GM18499 (cell line): ENCODE results near the gene PALM2AKAP2.

Experiments
- ATAC-seq: cut with Tn5 transposase; IDR thresholded peaks from one replicate; pipeline ENCODE4 v1.9.1; 2021; ENCODE audit warnings: moderate number of reproducible peaks; ENCODE audit not compliant: insufficient read depth, unreplicated experiment

The PALM2AKAP2 gene

DNA sequence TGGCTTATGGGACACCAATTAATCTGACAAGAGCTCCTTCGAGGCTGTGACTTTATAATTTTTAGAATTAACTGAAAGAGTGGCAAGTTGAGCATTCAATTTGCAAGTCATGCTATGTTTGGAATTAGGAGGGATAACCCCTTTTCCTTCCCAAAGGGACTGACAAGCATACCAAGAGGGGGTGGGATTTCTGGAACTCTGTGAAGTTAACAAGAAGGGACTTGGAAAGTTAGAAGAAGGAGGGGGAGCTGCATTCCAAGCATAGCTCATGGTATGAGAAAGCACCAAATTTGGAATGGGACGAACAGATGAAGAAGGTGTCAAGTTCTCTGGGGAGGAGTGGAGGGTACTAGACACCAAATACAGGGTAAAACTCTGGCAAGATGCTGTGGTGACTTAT is 8.9 kb upstream of the PALM2AKAP2 start:
- no peak for ATAC-seq

DNA sequence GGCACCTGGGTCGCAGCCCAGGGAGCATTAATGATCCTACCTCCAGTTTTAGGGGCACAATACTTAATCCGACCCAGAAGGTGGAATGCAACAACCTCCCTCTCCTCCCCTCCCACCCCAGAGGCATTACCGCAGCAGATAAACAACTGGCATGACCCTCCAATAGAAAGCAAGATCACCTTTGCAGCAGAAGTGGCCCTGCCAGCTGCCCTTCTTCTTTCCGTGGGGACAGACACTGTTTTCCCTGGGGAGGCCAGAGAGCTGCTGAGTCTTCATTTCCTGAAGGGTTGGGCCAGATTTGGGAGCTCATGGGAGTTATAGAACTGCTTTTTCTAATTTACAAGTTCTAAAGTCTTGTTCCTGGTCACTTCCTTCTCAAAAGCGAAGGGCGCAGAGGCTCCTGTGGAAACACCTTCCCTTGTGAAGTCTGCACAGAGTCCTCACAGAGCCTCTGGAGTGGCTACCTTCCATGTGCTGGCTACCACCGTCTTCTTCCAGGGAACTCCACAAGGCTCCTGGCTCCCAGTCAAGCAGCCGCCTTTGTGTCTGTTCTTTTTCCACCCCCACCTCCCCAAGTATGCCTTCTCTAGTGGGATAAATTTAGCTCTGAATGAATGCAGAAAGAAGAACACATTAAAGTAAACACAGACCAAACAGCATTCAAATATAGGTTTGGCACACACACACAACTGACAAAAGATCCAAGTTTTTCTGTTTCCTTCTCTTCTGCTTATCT is 8.0 kb upstream of the PALM2AKAP2 start:
- no peak for ATAC-seq

DNA sequence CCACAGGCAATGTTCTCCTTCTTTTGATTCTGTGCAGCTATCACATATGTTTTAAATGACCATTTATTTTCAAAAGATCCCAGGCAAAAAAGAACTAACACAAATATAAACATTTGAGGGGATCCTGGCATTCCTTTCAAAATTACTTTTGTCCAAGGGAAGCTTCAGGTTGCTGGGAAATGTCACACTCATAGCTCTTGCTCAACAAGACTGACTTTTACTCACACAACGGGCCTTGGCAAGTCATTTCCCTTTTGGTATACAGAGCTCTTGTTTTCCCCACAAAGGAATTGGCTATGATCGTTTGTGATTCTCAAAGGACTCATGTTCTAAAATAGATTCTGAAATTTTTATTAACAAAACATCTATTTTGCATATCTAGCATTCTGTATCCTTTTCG is 4.5 kb upstream of the PALM2AKAP2 start:
- ATAC-seq = no peak

DNA sequence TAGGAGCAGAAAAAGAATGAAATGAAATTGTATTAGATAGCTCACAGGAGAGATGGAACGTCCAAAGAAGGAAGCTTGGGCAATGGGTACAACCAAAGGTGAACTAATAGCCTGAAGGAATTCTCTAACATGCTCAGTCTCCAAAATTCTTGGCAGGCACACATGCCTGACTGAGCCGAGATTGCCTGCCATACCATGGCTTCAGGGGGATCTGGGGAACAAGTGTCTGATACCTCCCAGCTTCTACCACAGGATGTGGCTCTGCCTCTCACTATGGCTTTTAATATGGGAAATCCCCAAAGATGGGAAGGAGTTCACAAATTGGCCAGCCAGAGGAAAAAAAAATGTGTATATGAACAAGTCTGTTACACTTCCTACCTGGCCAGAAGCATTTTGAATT is 3.6 kb upstream of the PALM2AKAP2 start:
- ATAC-seq = no peak

DNA sequence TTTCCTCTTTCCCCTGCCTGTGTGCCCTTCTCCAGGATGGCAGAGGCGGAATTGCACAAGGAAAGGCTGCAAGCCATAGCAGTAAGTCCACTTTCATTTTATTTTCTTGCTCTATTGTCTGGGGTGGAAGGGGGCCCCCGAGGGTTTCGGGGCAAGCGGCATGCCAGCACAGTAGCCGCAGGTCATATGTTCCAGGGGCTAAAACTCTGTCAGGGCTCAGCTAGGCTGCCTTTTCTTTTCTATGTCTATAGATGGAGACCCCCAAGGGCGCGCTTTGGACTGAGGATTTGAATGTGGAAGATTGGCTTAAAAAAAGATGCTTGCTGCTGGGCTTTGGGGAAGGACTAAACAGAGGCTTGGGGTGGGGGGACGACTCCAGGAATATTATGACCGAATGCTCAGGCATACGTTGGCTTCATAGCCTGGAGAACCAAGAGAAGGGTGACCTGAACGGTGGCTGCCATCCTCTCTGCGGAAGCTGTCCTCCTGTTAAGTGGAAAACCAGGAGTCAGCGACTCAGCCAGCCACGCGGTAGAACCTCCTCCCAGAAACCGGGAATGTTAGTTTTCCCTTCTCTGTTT is 545 bp downstream of the PALM2AKAP2 start:
- ATAC-seq = no peak

DNA sequence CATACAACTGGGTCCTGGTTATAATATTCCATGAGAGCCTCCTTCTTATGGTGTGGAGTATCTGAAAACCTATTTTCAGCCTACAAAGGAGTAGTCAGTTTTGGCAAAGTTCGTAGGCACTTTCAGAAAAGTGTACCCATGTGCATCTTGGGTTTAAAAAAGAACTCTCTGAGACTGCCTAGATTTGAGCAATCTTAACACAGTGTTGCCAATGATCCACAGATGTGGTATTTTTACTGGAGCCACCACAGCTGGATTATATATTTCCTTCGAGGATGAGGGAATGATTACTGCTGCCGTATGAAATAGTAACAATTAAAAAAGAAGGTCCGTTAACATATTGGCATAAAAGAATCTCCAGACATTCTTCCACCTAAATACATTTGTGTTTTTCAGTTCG is 1.1 kb downstream of the PALM2AKAP2 start:
- ATAC-seq = no peak

- no peak for ATAC-seq
Measured at GRCh38 chr9:109781541-109782197, 1.7 kb downstream of the PALM2AKAP2 start.

DNA sequence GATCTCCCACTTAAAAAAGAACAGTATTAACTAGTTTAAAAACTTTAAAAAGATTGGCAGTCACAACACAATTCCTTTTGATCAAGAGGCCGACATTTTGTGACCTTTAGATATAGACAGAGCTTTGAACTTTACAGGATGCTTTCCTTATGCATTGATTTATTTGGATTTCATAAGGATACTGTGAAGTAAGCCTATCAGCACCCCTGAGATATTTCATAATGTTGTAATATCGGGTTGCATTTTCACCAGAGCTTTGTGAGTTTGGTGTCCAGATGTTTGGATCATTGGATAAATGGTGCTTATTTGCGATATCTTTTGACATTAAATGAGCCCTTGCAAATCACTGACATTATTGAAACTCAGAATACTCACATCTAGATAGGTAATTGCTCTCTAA is 7.7 kb downstream of the PALM2AKAP2 start:
- ATAC-seq = no peak

- ATAC-seq = no peak
Measured at GRCh38 chr9:109789556-109789955, 9.6 kb downstream of the PALM2AKAP2 start.

DNA sequence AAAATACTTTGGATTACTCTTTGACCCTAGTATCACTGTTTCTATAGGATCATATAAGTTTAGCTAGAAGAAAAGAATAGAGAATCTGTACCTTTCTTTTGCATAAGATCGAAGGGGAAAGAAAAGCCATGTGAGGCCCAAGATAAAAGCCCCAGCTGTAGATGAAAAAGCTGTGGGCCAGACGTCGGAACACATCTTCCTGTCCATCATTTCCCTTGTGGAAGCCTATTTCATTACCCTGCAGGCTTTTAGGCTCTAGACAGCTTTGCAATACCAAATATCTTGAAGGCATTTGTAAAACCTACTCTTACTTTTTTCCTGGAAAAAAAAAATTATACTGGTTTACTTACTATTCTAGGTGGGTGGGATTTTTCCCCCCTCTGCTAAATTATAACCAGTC is 10.0 kb downstream of the PALM2AKAP2 start:
- no peak for ATAC-seq

DNA sequence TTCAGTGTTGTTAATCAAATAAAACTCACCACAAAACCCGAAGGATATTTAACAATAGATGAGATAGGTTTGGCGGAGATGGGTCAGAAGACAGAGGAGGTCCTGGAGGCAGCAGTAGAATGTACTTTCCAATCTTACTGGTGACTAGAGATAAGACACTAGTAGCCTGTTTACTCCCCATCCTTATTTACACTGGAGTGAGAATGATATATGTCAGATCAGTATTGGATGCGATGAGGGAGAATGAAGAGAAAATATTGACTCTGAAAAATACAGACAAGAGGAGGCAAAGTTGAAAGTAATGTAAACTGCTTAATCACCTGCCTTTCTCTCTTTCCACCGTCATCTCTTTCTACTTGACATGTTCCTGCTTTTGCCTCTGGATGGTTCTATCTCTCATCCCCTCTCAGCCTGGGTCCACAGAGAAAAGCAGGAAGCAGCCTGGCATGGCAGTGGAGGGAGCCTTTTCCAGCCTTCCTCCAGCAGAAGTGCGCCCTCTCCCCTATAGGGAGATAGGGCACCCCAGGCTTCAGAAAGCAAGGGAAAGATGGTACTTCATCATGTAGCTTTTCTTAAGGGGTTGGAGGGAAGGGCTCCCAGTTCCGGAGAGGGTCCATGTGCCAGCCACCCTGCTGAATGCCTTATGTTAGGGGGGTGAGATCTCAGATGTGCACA is 11.1 kb downstream of the PALM2AKAP2 start:
- no peak for ATAC-seq

GRCh38 chr9:109791747-109792146 is 11.7 kb downstream of the PALM2AKAP2 start:
- ATAC-seq = no peak

DNA sequence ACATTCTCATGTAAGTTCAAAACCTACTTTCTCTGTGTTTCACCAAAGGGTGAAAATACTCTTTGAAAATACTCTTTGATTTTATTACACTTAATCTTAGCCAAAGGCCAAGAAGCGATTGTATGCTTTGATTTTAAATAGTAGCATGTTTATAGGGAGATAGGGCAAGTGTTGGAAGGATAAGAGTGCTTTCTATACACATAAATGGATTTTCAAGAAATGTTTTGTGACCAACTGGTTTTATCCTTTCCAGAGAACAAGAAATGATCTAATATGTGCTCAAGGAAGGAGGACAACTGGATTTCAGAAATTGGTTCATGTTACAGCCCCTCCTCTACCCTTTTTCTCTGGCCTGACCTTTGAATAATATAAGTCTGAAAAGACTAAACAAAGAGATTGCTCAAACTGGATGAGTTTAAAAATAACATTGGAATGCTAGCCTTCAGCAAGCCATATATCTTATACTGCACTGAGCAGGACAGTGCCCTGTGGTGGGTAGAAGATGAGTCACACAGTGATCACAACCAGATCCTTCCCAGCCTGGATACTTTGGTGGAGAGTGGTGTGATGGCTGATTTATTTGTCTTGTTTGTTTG is 13.1 kb downstream of the PALM2AKAP2 start:
- no peak for ATAC-seq

- no peak for ATAC-seq
Measured at GRCh38 chr9:109793921-109794320, 13.9 kb downstream of the PALM2AKAP2 start.

GRCh38 chr9:109794361-109795012 is 14.5 kb downstream of the PALM2AKAP2 start:
- ATAC-seq = no peak

DNA sequence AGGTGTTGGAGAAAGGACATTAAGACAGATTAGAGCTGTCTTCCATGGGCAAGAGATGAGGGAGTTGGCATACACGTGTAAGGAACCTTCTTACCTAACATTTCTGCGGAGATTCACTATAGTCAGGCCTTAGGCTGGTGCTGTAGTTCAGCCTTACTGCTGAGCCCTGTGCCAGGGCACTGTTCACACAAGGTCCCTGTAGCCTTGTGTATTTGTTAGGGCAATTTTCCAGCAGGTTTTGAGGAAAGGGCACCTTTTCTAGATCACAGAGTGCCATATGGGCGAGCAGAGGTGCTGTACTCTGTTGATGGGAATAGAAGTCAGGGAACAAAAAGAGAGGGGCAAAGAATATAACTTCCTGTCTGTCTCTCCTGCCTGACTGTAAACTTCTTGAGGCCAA is 15.6 kb downstream of the PALM2AKAP2 start:
- no peak for ATAC-seq

GRCh38 chr9:109796078-109796477 is 16.1 kb downstream of the PALM2AKAP2 start:
- ATAC-seq = no peak

DNA sequence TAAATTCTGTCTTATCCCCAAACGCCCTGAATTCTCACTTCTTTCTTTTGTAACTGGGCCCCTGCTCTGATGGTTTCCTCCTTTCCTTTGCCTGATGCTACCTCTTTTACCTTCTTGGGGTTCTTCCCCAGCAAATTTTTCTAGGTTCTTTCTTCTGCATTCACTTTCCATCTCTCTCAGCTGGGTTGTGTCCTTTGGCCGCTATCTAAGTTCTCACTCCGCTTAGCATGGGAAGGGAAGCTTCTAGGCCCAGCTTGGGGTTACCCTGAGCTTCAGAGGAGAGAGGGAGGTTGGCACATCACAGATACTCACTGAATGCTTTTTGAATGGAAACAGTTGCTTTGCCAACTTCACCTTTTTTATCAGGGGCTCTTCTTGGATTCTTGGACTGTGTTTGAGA is 17.0 kb downstream of the PALM2AKAP2 start:
- ATAC-seq = no peak

DNA sequence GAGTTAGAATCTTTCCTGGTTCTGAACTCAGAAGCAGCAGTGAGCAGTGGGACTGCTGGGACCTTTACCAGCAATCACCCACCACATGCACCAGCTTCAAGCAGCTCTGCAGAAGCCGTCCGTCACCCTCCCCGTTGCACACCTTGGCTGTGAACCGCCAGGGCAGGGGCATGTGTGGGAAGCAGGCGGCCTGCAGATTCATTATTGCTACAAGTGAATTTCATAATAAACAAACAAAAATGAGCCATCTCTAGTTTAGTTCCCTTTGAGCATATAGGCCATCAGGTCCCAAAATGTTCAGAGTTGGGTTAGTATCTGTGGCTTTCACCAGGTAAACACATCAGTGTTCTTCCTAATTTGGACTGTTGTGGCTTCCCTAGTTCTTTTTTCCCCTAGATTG is 17.5 kb downstream of the PALM2AKAP2 start:
- ATAC-seq = no peak

GRCh38 chr9:109799141-109799540 is 19.1 kb downstream of the PALM2AKAP2 start:
- ATAC-seq = no peak
